Stimulated activated CD4-positive, alpha-beta T cell treated with anti-CD3 and anti-CD28 coated beads, TNF-alpha, amount 100 ng/mL, for 1 hour (primary cell): Measurements from ENCODE around the gene DOCK7.

Experiments
- DNase-seq, 3 donors: peaks; one replicate each; pipeline ENCODE4 v3.0.0-alpha.2; 2020; ENCODE audit warnings: low read depth in 3 of 3, low spot score in 1 of 3

DOCK7 gene

DNA sequence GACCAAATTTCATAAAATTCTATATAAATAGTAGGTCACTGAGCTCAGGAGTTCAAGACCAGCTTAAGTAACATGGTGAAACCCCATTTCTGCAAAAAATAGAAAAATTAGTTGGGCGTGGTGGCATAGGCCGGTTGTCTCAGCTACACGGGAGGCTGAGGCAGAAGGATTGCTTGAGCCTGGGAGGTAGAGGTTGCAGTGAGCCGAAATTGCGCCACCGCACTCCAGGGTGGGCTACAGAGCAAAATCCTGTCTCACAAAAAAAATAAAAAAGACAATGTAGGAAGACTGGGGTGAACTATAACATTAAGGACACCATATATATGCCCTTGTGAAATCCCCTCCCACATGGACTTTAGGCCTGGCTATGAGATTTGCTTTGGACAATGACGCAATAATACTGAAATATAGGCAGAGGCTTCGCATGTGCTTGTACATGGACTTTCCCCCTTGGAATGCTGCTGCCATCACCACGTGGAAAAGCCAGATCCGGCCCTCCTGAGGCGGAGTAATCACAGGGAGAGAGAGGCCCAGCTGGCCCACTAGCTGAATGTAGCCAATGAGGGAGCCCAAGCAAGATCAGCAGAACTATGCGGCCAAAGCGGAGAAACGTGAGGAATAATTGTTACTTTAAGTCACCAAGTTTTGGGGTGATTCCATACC is 264.5 kb downstream of the DOCK7 start:
- no peak for DNase-seq

GRCh38 chr1:62420214-62420613 is 268.0 kb downstream of the DOCK7 start:
- DNase-seq = no peak

- DNase-seq = no peak
These were observed 270.7 kb downstream of the DOCK7 start for GRCh38 chr1:62417351-62417999.

DNA sequence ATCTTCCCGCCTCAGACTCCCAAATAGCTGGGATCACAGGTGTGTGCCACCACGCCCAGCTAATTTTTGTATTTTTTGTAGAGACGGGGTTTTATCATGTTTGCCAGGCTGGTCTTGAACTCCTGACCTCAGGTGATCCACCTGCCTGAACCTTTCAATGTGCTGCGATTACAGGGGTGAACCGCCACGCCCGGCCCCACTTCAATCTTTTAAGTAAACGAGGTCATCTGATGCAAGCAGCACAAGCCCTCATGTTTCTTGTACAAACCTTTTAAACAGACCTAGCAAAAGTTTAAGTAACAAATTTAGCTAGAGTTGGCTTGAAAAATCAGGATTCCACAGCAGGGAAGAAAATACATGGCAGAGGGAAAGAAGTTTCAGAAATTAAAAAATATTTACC is 272.5 kb downstream of the DOCK7 start:
- no peak for DNase-seq

- no peak for DNase-seq
These were observed 280.7 kb downstream of the DOCK7 start for GRCh38 chr1:62407398-62408009.

GRCh38 chr1:62406576-62406975 is 281.6 kb downstream of the DOCK7 start:
- no peak for DNase-seq

DNA sequence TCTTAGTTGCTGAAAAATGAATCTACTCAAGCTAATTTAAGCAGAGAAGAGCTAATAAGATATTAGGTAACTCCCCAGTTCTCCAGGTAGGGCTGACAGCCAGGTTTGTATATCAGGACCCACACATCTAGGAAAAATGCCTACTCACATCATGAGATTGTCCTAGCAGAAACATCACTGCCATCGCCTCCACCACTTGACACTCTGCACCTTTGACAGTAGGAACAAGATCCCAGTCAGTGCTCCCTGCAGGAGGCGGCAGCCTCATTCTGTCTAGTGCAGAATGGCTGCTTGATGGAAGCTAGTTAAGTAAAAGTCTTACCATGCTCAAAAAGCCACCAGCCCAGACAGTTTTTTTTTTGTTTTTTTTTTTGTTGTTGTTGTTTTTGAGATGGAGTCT is 282.9 kb downstream of the DOCK7 start:
- DNase-seq = no peak
